GM23338 (cell line): ENCODE data around the gene PXDN. TPM values are rescaled to one million over a fixed set of nuclear protein-coding genes. Genes with fewer than 3 reads are reported as not detected.

Source experiments
- ATAC-seq: fragments of 200-7000 bp; cut with Tn5 transposase; 3 replicates; pipeline ENCODE4 v1.9.1; 2020
- DNase-seq: peaks from one replicate; pipeline ENCODE4 v3.0.0-alpha.2; 2015; ENCODE audit warnings: low spot score
- H2AFZ ChIP-seq: fragments of 200-600 bp; sonication (generic); 2 replicates; pipeline ENCODE4 v1.8.0; 2016; ENCODE audit warnings: antibody characterized with exemption, mild to moderate bottlenecking, moderate library complexity
- H3F3A ChIP-seq: fragments of 200-600 bp; sonication (generic); replicated peaks from 2 replicates; pipeline ENCODE4 v1.8.0; 2017; ENCODE audit warnings: antibody characterized with exemption, mixed run types, low read depth
- H3K27ac ChIP-seq: fragments of 200-600 bp; sonication (generic); 2 replicates; pipeline ENCODE4 v1.6.1; 2016; ENCODE audit warnings: low read depth
- H3K27me3 ChIP-seq: fragments of 200-600 bp; sonication (generic); 2 replicates; pipeline ENCODE4 v1.8.0; 2016; ENCODE audit warnings: mild to moderate bottlenecking, mixed run types, moderate library complexity; ENCODE audit not compliant: insufficient read depth
- H3K36me3 ChIP-seq: fragments of 200-600 bp; sonication (generic); 2 replicates; pipeline ENCODE4 v1.8.0; 2016; ENCODE audit warnings: mild to moderate bottlenecking; ENCODE audit not compliant: insufficient read depth
- H3K4me1 ChIP-seq: fragments of 200-600 bp; sonication (generic); 2 replicates; pipeline ENCODE4 v1.8.0; 2016; ENCODE audit warnings: mild to moderate bottlenecking, moderate library complexity; ENCODE audit not compliant: insufficient read depth
- H3K4me2 ChIP-seq: fragments of 200-600 bp; sonication (generic); 2 replicates; pipeline ENCODE4 v1.7.1; 2017; ENCODE audit warnings: mixed run types
- H3K4me3 ChIP-seq: fragments of 200-600 bp; sonication (generic); 2 replicates; pipeline ENCODE4 v1.6.1; 2016; ENCODE audit warnings: mixed run types
- H3K79me2 ChIP-seq: fragments of 200-600 bp; sonication (generic); replicated peaks from 2 replicates; pipeline ENCODE4 v1.8.0; 2017; ENCODE audit warnings: mild to moderate bottlenecking; ENCODE audit not compliant: insufficient read depth
- H3K9me2 ChIP-seq: fragments of 200-600 bp; sonication (generic); 2 replicates; pipeline ENCODE4 v1.8.0; 2017; ENCODE audit not compliant: insufficient read depth
- H4K20me1 ChIP-seq: fragments of 200-600 bp; sonication (generic); replicated peaks from 2 replicates; pipeline ENCODE4 v1.8.0; 2017; ENCODE audit warnings: mild to moderate bottlenecking; ENCODE audit not compliant: insufficient read depth
- H3K27ac Mint-ChIP-seq: 2 replicates; pipeline ENCODE4 v1.8.0; 2020; ENCODE audit warnings: inconsistent platforms, mild to moderate bottlenecking, moderate library complexity, mixed read lengths
- H3K27me3 Mint-ChIP-seq: 3 replicates; pipeline ENCODE4 v1.8.0; 2022; ENCODE audit warnings: low read depth, mild to moderate bottlenecking, moderate library complexity, mixed read lengths, inconsistent platforms; ENCODE audit not compliant: insufficient read depth, poor library complexity
- H3K36me3 Mint-ChIP-seq: 3 replicates; pipeline ENCODE4 v1.8.0; 2021; ENCODE audit warnings: low read depth, mild to moderate bottlenecking, inconsistent platforms, moderate library complexity, mixed read lengths
- H3K4me1 Mint-ChIP-seq: 3 replicates; pipeline ENCODE4 v1.8.0; 2020; ENCODE audit warnings: mild to moderate bottlenecking, inconsistent platforms, mixed read lengths
- H3K4me3 Mint-ChIP-seq: 3 replicates; pipeline ENCODE4 v1.8.0; 2021; ENCODE audit warnings: moderate library complexity, mild to moderate bottlenecking, inconsistent platforms, mixed read lengths
- H3K9me3 Mint-ChIP-seq: 3 replicates; pipeline ENCODE4 v1.8.0; 2020; ENCODE audit warnings: moderate library complexity, mild to moderate bottlenecking, inconsistent platforms, mixed read lengths
- CREB1 ChIP-seq: fragments of 250-450 bp; sonication (Bioruptor Pico); IDR thresholded peaks from 2 replicates; pipeline ENCODE4 v1.5.0; 2020; ENCODE audit warnings: low read depth, mild to moderate bottlenecking, moderate library complexity
- CTCF ChIP-seq, 2 experiments: fragments of 200-600 bp in 1 of 2; sonication (generic) in 1 of 2; conservative IDR thresholded peaks; 2 replicates each; pipeline versions ENCODE4 v1.5.1 to v1.6.1; 2016 to 2017; ENCODE audit warnings: antibody characterized with exemption in 2 of 2, low read depth in 2 of 2, mild to moderate bottlenecking in 2 of 2, moderate library complexity in 1 of 2
- ETS1 ChIP-seq: IDR thresholded peaks from 2 replicates; pipeline ENCODE4 v1.6.1; 2016; ENCODE audit warnings: antibody characterized with exemption
- EZH2 ChIP-seq: fragments of 200-600 bp; sonication (generic); IDR thresholded peaks from one replicate; pipeline ENCODE4 v1.8.0; 2017; ENCODE audit warnings: antibody characterized with exemption, mild to moderate bottlenecking, low read depth; ENCODE audit not compliant: unreplicated experiment
- EZH2phosphoT487 ChIP-seq: fragments of 200-600 bp; sonication (generic); IDR thresholded peaks from one replicate; pipeline ENCODE4 v1.8.1; 2018; ENCODE audit warnings: antibody characterized with exemption; ENCODE audit not compliant: unreplicated experiment
- JUNB ChIP-seq: IDR thresholded peaks from one replicate; pipeline ENCODE4 v1.6.1; 2016; ENCODE audit warnings: antibody characterized with exemption; ENCODE audit not compliant: unreplicated experiment
- NANOG ChIP-seq: IDR thresholded peaks from 2 replicates; pipeline ENCODE4 v1.6.1; 2016; ENCODE audit warnings: antibody characterized with exemption, borderline replicate concordance
- POLR2AphosphoS5 ChIP-seq: IDR thresholded peaks from 2 replicates; pipeline ENCODE4 v1.6.1; 2016; ENCODE audit warnings: antibody characterized with exemption, low read depth
- REST ChIP-seq: IDR thresholded peaks from one replicate; pipeline ENCODE4 v1.6.1; 2018; ENCODE audit warnings: antibody characterized with exemption; ENCODE audit not compliant: unreplicated experiment
- STAT1 ChIP-seq: IDR thresholded peaks from one replicate; pipeline ENCODE4 v1.6.1; 2016; ENCODE audit warnings: antibody characterized with exemption; ENCODE audit not compliant: unreplicated experiment
- ZNF114 ChIP-seq: fragments of 250-450 bp; sonication (Bioruptor Pico); IDR thresholded peaks from 2 replicates; pipeline ENCODE4 v1.5.0; 2020; ENCODE audit warnings: mild to moderate bottlenecking, moderate library complexity
- ZNF331 ChIP-seq: fragments of 250-450 bp; sonication (Bioruptor Pico); IDR thresholded peaks from 2 replicates; pipeline ENCODE4 v1.5.0; 2020; ENCODE audit warnings: low read depth, mild to moderate bottlenecking, moderate library complexity
- ZNF462 ChIP-seq: fragments of 250-450 bp; sonication (Bioruptor Pico); IDR thresholded peaks from 2 replicates; pipeline ENCODE4 v1.5.0; 2020; ENCODE audit warnings: mild to moderate bottlenecking, moderate library complexity
- polyA plus RNA-seq: library from polyadenylated mRNA; unstranded; fragments of >200 nt; fragmentation: Nextera tagmentation; extraction: Ambion mirVana; gene quantifications from 2 replicates; pipeline ENCODE4 v1.2.1, GENCODE V29; 2016
- total RNA-seq: library from RNA; depleted of rRNA; stranded (reverse); fragments of >200 nt; shearing (Covaris generic); gene quantifications from 2 replicates; pipeline ENCODE4 v1.2.3, GENCODE V29; 2014

Gene PXDN
- total and polyA plus RNA-seq, 2 experiments from 2014 or later, result 42.2 to 225 TPM

- no peaks in the 10 kb centered on the region for H3K9me3 Mint-ChIP-seq
- no peaks in the 10 kb centered on the region for H3K9me2 ChIP-seq
- H4K20me1 ChIP-seq, result no peaks in the 10 kb centered on the region
- H3K79me2 ChIP-seq, result no peaks in the 10 kb centered on the region
- H3K4me1 Mint-ChIP-seq, result peaks cover 2% of the 10 kb centered on the region; the same call in 2 of the 3 replicates
- DNase-seq, result no peak
- H3K27ac Mint-ChIP-seq, result no peak overlapping the region
- H3K27ac ChIP-seq, result no peak overlapping the region
- H3K36me3 ChIP-seq, result no peaks in the 10 kb centered on the region
- no peaks in the 10 kb centered on the region for H3K36me3 Mint-ChIP-seq
- no peak for ATAC-seq
- no peak overlapping the region for H2AFZ ChIP-seq
- no peaks in the 10 kb centered on the region for H3K27me3 ChIP-seq
- H3K4me1 ChIP-seq, result peaks cover 13% of the 10 kb centered on the region
- H3K4me2 ChIP-seq, result no peak overlapping the region
- TF ChIP-seq ZNF331 (CRISPR knock-in tag) (no peak), NANOG (no peak), ZNF462 (CRISPR knock-in tag) (no peak), EZH2 (no peak), REST (no peak), ZNF114 (CRISPR knock-in tag) (no peak), ETS1 (no peak), CREB1 (CRISPR knock-in tag) (no peak), JUNB (no peak), CTCF (conservative IDR thresholded peaks at IDR 0.05; ENCODE audit: low read depth in 2 of 2) (no peak), STAT1 (no peak), POLR2AphosphoS5 (no peak), EZH2phosphoT487 (no peak)
- H3K4me3 ChIP-seq, result no peak overlapping the region
- H3F3A ChIP-seq, result peaks cover 21% of the 10 kb centered on the region; the same call in 1 of the 2 replicates
- no peak overlapping the region for H3K4me3 Mint-ChIP-seq
- H3K27me3 Mint-ChIP-seq, result peaks cover 5% of the 10 kb centered on the region
Observed at GRCh38 chr2:1601471-1602277, 142.6 kb downstream of the PXDN start.
